Esophagus (tissue), 2 donors: Measurements from ENCODE around the gene TBC1D21. TPM values are rescaled to one million over a fixed set of nuclear protein-coding genes. Genes with fewer than 3 reads are reported as not detected.

ENCODE experiments used
- H3K27ac ChIP-seq, 2 donors: one replicate each; pipeline ENCODE4 v1.5.1; 2013; ENCODE audit warnings: low read depth in 2 of 2, mild to moderate bottlenecking in 2 of 2, inconsistent platforms in 1 of 2, low read length in 1 of 2, moderate library complexity in 1 of 2
- H3K27me3 ChIP-seq, 2 donors: one replicate each; pipeline ENCODE4 v1.6.1; 2013; ENCODE audit warnings: low read length in 2 of 2, control low read depth in 1 of 2, mild to moderate bottlenecking in 1 of 2; ENCODE audit not compliant: insufficient read depth in 2 of 2, control insufficient read depth in 1 of 2
- H3K36me3 ChIP-seq, 2 donors: one replicate each; pipeline ENCODE4 v1.6.1; 2013; ENCODE audit warnings: low read length in 1 of 2; ENCODE audit not compliant: control insufficient read depth in 2 of 2, insufficient read depth in 2 of 2
- H3K4me1 ChIP-seq, 2 donors: one replicate each; pipeline ENCODE4 v1.6.1; 2013; ENCODE audit warnings: low read length in 1 of 2; ENCODE audit not compliant: control insufficient read depth in 2 of 2, insufficient read depth in 2 of 2
- H3K4me3 ChIP-seq, 2 donors: one replicate each; pipeline ENCODE4 v1.5.1; 2013; ENCODE audit warnings: low read length in 2 of 2, mild to moderate bottlenecking in 2 of 2, low read depth in 1 of 2, moderate library complexity in 1 of 2
- H3K9me3 ChIP-seq, 2 donors: one replicate each; pipeline ENCODE4 v1.6.1; 2013; ENCODE audit warnings: mild to moderate bottlenecking in 2 of 2, low read depth in 1 of 2, low read length in 1 of 2, moderate library complexity in 1 of 2; ENCODE audit not compliant: control insufficient read depth in 2 of 2, insufficient read depth in 1 of 2
- WGBS, 2 donors: extraction: QIAGEN DNeasy Blood & Tissue Kit; methylation state at CpG; one replicate each; pipeline ENCODE4 v1.1.7; 2013; 5-methylcytosine and 5-hydroxymethylcytosine counted together
- polyA plus RNA-seq, 2 donors: library from polyadenylated mRNA; stranded (reverse); fragments of 200-250 nt; gene quantifications; one replicate each; pipeline ENCODE4 v1.2.3, GENCODE V29; 2013
- donor health status: healthy with polysubstance abuse.
- donor health status: Bipolar disorder and iron deficiency.

The TBC1D21 gene
- polyA plus RNA-seq: not detected

GRCh38 chr15:73873456-73873855 is at the start of gene TBC1D21:
Gene TBC1D21 (plus strand): TSS chr15:73873564. CDS start chr15:73873710, 146 bp downstream.
- H3K27me3 ChIP-seq: peaks cover 0 to 2% of the 10 kb centered on the region in 2 donors
- WGBS, 2 donors: 71% methylated on average over 5 of the region's 5 CpGs
- no peaks in the 10 kb centered on the region for H3K4me1 ChIP-seq
- no peak within 1 kb of the TSS for H3K4me3 ChIP-seq
- H3K27ac ChIP-seq: no peak within 1 kb of the TSS
- H3K36me3 ChIP-seq: no peaks in the 10 kb centered on the region
- H3K9me3 ChIP-seq: peaks cover 0 to 2% of the 10 kb centered on the region in 2 donors

- Histone ChIP-seq H3K27ac (no peak overlapping the region), H3K27me3 (no peaks in the 10 kb centered on the region), H3K36me3 (no peaks in the 10 kb centered on the region)
These were observed 46.6 kb upstream of the TBC1D21 start for GRCh38 chr15:73826711-73827251.

DNA sequence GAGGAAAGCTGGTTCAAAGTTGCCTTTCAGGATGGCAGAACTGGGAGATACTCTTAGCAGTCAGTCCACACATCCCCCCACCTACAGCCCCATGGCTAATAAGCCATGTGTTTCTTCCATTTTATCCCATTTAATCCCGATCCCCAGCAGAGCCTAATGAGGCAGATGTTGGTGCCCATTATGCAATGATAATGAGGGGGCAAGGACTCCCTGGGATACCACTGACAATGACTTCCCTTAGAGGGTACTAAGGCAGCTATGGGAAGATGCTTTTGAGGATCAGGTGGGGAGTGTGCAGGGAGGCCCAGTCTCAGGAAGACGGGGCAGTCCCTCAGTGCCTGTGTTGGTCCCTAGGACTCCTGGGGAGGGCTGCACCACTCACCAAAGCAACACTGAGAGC is 43.8 kb upstream of the TBC1D21 start:
- WGBS, 2 donors: 51 to 70% methylated on average over 2 of the region's 2 CpGs
- no peaks in the 10 kb centered on the region for H3K4me1 ChIP-seq
- H3K4me3 ChIP-seq: no peak overlapping the region
- no peaks in the 10 kb centered on the region for H3K9me3 ChIP-seq
- H3K27me3 ChIP-seq: no peaks in the 10 kb centered on the region
- H3K27ac ChIP-seq: no peak overlapping the region
- H3K36me3 ChIP-seq: no peaks in the 10 kb centered on the region

More at GRCh38 chr15:73826711-73827251, 46.6 kb upstream of the TBC1D21 start:
- no peak overlapping the region for H3K4me3 ChIP-seq
- 58 to 61% methylated on average over 3 of the region's 3 CpGs for WGBS, 2 donors
- no peaks in the 10 kb centered on the region for H3K9me3 ChIP-seq
- no peaks in the 10 kb centered on the region for H3K4me1 ChIP-seq

GRCh38 chr15:73832657-73833056 is 40.7 kb upstream of the TBC1D21 start:
- Histone ChIP-seq H3K4me1 (no peaks in the 10 kb centered on the region), H3K4me3 (no peak overlapping the region), H3K36me3 (no peaks in the 10 kb centered on the region), H3K27ac (no peak overlapping the region), H3K27me3 (no peaks in the 10 kb centered on the region), H3K9me3 (no peaks in the 10 kb centered on the region)
- 23 to 45% methylated on average over 1 of the region's 1 CpG for WGBS, 2 donors

- Histone ChIP-seq H3K4me1 (no peaks in the 10 kb centered on the region), H3K4me3 (no peak overlapping the region), H3K9me3 (no peaks in the 10 kb centered on the region), H3K27me3 (no peaks in the 10 kb centered on the region), H3K36me3 (no peaks in the 10 kb centered on the region), H3K27ac (no peak overlapping the region)
- 74 to 82% methylated on average over 3 of the region's 3 CpGs for WGBS, 2 donors
These were observed 36.5 kb upstream of the TBC1D21 start for GRCh38 chr15:73836845-73837244.

- H3K4me1 ChIP-seq: no peaks in the 10 kb centered on the region
- no peak overlapping the region for H3K27ac ChIP-seq
- no peak overlapping the region for H3K4me3 ChIP-seq
- 24 to 27% methylated on average over 12 of the region's 12 CpGs for WGBS, 2 donors
- no peaks in the 10 kb centered on the region for H3K27me3 ChIP-seq
- no peaks in the 10 kb centered on the region for H3K36me3 ChIP-seq
- no peaks in the 10 kb centered on the region for H3K9me3 ChIP-seq
These were observed 34.4 kb upstream of the TBC1D21 start for GRCh38 chr15:73838831-73839426.

DNA sequence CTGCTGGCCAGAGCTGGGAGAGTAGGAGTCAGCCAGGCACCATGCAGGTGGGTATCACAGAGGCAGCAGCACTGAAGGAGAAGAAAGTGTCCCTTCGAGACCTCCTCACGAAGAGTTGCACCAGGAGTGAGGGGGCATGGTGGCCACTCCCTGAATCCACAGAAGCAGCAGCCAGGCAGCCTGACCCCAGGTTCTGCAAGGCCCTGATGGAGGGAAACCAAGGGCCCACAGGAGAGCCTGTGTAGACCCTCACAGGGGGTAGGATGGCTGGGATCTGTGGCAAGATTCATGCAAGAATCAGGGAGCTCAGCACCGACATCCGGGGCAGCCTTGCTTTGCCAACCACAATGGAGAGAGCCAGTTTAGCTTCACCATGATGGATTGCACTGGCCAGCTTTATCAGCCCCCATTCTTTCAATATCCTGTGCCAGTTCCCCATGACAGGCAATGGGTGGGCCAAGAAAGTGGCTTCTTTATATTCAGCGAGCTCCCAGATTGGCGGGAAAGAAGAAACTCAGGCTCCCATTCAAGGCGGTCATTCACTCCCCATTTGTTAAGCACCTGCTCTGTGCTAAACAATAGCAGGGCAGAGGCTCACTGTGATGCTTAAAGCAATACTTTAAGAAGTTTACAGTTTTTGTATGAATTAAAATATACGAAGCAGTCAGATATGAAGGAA is 33.5 kb upstream of the TBC1D21 start:
- Histone ChIP-seq H3K27me3 (no peaks in the 10 kb centered on the region), H3K9me3 (no peaks in the 10 kb centered on the region), H3K27ac (no peak overlapping the region), H3K4me1 (no peaks in the 10 kb centered on the region), H3K4me3 (no peak overlapping the region), H3K36me3 (no peaks in the 10 kb centered on the region)
- 81 to 85% methylated on average over 8 of the region's 8 CpGs for WGBS, 2 donors

DNA sequence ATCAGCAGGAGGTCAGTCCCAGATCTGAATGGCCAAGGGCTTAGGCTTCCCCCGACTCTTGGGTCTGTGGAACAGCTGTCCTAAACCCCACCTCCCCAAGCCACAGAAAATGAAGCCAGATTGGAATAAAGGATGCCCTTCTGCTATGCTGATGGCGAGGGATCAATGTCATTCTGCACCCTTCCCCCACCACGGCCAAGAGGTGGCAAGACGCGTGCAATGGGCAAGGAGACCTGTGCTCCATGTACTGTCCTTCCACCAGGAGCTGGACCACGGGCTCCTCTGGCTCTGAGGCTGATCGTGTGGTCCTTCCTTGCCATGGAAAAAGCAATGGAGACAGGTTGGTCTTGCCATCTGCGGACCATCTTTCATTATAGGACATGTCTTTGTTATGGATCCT is 32.6 kb upstream of the TBC1D21 start:
- WGBS, 2 donors: 79 to 83% methylated on average over 8 of the region's 8 CpGs
- Histone ChIP-seq H3K4me3 (no peak overlapping the region), H3K36me3 (no peaks in the 10 kb centered on the region), H3K9me3 (no peaks in the 10 kb centered on the region), H3K4me1 (no peaks in the 10 kb centered on the region), H3K27ac (no peak overlapping the region), H3K27me3 (no peaks in the 10 kb centered on the region)

DNA sequence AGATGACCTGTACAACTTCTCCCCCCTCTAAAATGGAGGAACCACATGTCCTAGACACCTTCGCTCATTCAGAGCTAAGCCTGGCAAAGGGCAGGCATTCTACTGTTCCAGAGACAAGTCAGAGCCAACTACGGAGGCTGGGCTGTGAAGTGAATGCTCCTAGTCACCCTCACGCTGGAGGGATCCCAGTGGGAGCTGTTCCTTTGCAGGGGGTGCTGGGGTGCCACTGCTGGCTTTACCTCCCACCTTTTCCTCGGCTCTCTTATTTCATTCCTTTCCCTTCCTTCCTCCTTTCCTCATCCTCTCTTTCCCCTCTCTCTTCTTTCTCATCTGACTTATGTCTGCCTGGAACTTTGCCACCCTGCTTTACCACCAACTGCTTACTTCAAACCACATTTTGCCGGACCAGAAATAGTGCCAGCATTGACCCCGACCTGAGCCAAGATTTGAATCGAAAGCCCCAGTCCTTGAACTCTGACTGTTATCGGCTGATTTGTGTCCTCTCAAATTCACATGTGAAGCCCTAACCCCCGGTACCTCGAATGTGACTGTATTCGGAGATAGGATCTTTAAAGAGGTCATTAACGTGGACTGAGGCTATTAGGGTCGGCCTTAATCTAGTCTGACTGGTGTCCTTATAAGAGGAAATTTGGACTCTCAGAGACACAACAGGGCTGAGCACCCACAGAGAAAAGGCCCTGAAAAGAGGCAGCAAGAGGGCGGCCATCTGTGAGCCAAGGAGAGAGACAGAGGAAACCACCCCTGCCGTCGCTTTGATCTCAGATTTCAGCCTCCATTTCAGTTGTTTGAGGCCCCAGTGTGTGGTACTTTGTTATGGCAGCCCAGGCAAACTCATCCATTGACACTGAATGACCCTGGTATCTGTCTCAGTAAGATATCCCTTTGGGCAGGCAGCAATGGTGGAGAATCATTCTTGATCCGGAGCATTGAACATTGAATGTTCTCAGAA is 31.3 kb upstream of the TBC1D21 start:
- no peaks in the 10 kb centered on the region for H3K27me3 ChIP-seq
- no peaks in the 10 kb centered on the region for H3K4me1 ChIP-seq
- H3K36me3 ChIP-seq: no peaks in the 10 kb centered on the region
- H3K27ac ChIP-seq: no peak overlapping the region
- no peak overlapping the region for H3K4me3 ChIP-seq
- no peaks in the 10 kb centered on the region for H3K9me3 ChIP-seq
- 64 to 66% methylated on average over 17 of the region's 17 CpGs for WGBS, 2 donors
